Cardiac septum (tissue), 1 donor: ENCODE measurements around the gene AHSP. TPM values are rescaled to one million over a fixed set of nuclear protein-coding genes. Genes with fewer than 3 reads are reported as not detected.

ENCODE experiments used
- total RNA-seq: library from RNA; stranded (reverse); fragmentation: NEBNext Ultra II Directional; extraction: Animal tissue kit (Norgen Biotek cat#: 25700); gene quantifications from one replicate; pipeline ENCODE4 v1.2.1, GENCODE V29; 2021
- donor health status: DM: no; HTN: no; CAD: no.

The AHSP gene
- total RNA-seq, 1 donor from 2014 or later: 1.7 TPM

Other genes with a start within 250 kb of the AHSP start
- gene ITGAX, start 172.7 kb upstream of the AHSP start, total RNA-seq: 5.9 TPM
- not detected for gene ITGAD, start 134.6 kb upstream of the AHSP start, total RNA-seq
- 890 TPM for gene COX6A2, start 99.5 kb upstream of the AHSP start, total RNA-seq
- gene ZNF843, start 85.1 kb upstream of the AHSP start, total RNA-seq: 1.9 TPM
- gene ARMC5, start 68.4 kb upstream of the AHSP start, total RNA-seq: 6.2 TPM
- 57.8 TPM for gene TGFB1I1, start 55.7 kb upstream of the AHSP start, total RNA-seq
- gene SLC5A2, start 44.8 kb upstream of the AHSP start, total RNA-seq: not detected
- 32.6 TPM for gene RUSF1, start 19.5 kb upstream of the AHSP start, total RNA-seq